Measurements from ENCODE around the gene DARS1.

Gene DARS1

GRCh38 chr2:136028001-136028400, 42.6 kb upstream of the DARS1 start:
- TF ChIP-seq ZFX (IDR thresholded peaks at IDR 0.05; ENCODE audit: borderline replicate concordance): no peak
- TF ChIP-seq CTCF (IDR thresholded peaks at IDR 0.05): no peak
- H3K27ac ChIP-seq: no peak overlapping the region

- TF ChIP-seq CTCF (IDR thresholded peaks at IDR 0.05) (no peak), ZFX (IDR thresholded peaks at IDR 0.05; ENCODE audit: borderline replicate concordance) (no peak)
- no peak overlapping the region for H3K27ac ChIP-seq
Observed at GRCh38 chr2:136027112-136027511, 41.7 kb upstream of the DARS1 start.

DNA sequence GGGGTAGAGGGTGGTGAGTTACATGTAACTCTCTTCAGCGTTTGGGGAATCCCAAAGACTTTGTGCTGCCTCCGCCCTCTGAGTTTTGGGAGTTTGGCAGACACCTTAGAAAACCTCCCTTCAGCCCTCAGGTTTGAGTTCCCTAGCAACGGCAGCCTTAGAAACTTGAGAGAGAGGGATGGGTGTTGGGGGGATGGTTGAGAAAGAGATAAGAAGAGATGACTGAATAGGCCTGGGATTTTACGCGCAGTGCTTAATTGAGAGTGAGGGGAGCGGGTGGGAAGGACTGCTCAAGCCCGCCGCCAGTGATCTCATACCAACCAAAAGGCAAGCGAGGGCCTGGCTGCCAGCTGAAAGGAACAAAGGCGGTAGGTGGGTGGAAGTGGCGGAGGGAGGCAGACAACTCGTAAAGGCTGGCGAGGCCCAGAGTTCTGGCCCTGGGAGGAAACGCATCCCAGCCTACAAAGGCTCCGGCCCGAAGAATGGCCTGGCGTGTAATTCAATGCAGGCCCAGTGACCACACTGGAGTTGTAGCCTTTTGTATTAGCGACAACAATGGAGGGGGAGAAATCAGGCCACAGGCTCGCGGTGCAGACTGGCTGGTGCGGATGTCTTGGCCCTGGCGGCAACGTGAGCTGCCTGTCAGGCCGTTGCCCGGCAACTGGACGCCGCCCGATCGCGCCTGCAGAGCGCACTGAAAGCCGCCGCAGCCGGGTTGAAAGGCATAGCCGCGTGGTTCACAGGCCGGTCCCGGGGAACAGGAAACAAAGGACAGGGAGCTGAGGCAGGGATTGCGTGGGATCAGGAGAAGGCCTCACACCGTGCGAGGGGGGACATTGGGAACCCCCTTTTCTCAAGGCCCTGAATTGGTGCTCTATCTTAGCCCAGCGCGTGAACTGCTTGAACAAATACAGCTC, 39.9 kb upstream of the DARS1 start:
- TF ChIP-seq ZFX (IDR thresholded peaks at IDR 0.05; ENCODE audit: borderline replicate concordance): no peak
- TF ChIP-seq CTCF (IDR thresholded peaks at IDR 0.05): no peak
- H3K27ac ChIP-seq: no peak overlapping the region

GRCh38 chr2:136024616-136025015, 39.2 kb upstream of the DARS1 start:
- H3K27ac ChIP-seq: no peak overlapping the region
- no peak for TF ChIP-seq CTCF (IDR thresholded peaks at IDR 0.05)
- TF ChIP-seq ZFX (IDR thresholded peaks at IDR 0.05; ENCODE audit: borderline replicate concordance): no peak

DNA sequence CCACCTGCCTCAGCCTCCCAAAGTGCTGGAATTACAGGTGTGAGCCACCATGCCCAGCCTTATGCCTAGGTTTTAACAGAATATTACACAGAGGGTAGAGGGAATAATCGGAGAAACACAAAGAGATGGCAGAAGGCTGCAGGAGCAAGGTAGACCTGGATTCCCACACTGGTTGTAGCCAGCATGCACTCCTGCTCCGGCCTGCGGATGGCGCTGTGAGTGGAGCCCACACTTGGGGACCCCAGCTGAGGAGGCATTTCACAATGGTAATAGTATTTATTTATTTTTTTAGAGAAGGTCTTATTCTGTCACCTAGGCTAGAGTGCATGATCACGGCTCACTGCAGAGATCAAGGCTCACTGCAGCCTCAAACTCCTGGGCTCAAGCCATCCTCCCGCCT, 38.8 kb upstream of the DARS1 start:
- no peak overlapping the region for H3K27ac ChIP-seq
- TF ChIP-seq ZFX (IDR thresholded peaks at IDR 0.05; ENCODE audit: borderline replicate concordance) (no peak), CTCF (IDR thresholded peaks at IDR 0.05) (no peak)

DNA sequence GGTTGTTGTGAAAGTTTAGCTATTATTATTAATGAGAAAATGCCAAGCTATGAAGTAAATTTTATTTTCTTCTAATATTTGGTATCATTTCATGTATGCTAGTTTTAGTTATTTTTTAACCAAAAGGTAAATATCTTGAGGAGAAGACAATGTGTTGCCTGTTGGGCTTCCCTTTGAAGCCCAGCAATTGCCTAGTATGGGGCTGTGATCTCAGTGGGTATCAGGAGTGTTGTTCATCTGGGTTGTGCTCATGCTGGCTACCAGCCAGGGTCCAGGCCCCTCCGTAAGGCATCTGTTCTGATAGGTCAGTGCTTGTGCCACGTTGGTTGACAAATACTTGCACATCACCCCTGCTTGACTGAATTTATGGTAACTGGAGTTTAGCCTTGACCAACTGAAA, 38.0 kb upstream of the DARS1 start:
- no peak overlapping the region for H3K27ac ChIP-seq
- TF ChIP-seq ZFX (IDR thresholded peaks at IDR 0.05; ENCODE audit: borderline replicate concordance): no peak
- TF ChIP-seq CTCF (IDR thresholded peaks at IDR 0.05): no peak

DNA sequence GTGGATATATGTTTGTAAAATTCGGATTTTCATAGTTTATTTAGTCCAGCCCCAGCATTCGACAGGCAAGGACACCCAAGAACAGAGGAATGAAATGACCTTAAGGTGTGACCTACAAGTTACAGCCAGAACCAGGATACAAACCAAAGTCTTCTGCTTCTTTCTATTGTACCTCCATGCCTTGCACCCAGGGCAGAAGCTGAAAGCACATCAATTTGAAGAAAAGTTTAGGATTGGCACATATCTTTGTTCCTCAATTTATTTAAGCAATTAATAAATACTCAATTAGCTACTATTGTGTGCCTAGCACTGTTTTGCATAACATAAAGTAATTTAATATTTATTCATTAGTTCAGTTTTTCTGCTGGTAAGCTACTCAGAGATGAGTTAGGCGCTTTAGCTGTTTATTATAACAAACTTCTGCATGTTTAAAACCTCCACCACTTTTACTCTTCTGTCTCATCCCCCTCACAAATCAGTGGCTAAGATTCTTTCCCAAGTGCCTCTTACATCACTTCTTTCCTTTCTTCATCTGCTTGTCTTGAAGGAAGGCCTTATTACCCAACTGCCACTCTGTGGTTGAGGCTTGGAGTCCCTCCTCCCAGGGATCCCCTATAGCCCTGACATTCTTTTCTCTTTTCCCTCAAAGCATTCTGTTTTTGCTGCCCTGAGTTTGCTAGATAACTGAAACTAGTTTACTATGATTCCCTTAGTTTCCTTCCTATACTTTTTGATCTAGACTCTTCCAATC, 37.1 kb upstream of the DARS1 start:
- TF ChIP-seq ZFX (IDR thresholded peaks at IDR 0.05; ENCODE audit: borderline replicate concordance) (no peak), CTCF (IDR thresholded peaks at IDR 0.05) (no peak)
- no peak overlapping the region for H3K27ac ChIP-seq
